GM21737 (cell line): ENCODE measurements around the gene ATP11A.
"Not testable (repeated sequence)": the region's sequence is repeated elsewhere in the genome, so short reads cannot be mapped to it uniquely, and the experiment has no call there.

Source experiments
- ATAC-seq: cut with Tn5 transposase; IDR thresholded peaks from one replicate; pipeline ENCODE4 v1.9.1; 2021; ENCODE audit warnings: mild to moderate bottlenecking, moderate library complexity; ENCODE audit not compliant: unreplicated experiment

Gene ATP11A

GRCh38 chr13:112669881-112670499 lies 19.8 kb upstream of the ATP11A start:
- no peak for ATAC-seq

- no peak for ATAC-seq
Observed at GRCh38 chr13:112670864-112671263, 19.0 kb upstream of the ATP11A start.

- no peak for ATAC-seq
Observed at GRCh38 chr13:112671359-112671758, 18.5 kb upstream of the ATP11A start.

- ATAC-seq = no peak
Observed at GRCh38 chr13:112672651-112673284, 17.1 kb upstream of the ATP11A start.

DNA sequence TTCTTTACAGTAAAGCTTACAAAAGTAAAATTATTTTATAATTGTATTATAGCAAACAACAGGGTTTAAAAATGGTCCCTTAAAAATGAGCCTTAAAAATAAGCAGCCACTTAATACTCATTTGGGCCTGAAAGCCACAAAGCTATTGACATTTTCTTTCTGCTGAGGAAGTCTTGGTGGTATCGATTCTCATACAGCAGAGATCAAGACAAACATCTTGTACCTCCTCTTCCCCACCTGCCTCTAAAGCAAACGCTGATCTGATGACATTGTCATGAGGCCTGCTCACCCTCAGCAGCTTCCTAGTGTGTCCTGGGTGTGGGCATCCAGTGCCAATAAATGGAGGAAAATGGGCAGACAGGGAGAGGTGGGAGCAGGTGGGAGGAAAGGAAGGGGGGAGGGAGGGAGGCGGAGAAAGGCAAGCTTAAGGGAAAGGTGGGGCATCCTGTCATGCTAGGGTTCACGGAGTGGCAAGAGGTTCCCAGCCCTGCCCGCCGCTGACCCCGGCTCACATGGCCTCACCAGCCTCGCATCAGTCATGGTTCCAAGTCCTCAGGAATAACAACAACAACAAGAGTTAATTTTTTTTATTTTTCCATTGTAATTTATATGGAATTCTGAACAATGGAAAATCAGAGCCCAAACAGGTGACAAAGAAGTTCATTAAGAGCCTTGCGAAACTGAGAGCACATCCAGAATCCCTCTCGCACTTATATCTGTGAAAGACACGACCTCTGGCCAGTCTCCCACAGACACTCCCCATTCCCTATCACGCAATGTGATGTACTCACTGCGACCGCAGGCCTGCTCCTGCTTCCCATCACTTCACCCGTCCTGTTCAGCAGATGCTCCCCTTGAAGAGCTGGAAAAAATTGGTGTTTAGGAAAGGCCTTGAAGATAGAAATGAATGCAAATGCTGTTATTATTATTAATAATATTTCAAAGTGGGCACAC lies 15.1 kb upstream of the ATP11A start:
- no peak for ATAC-seq

DNA sequence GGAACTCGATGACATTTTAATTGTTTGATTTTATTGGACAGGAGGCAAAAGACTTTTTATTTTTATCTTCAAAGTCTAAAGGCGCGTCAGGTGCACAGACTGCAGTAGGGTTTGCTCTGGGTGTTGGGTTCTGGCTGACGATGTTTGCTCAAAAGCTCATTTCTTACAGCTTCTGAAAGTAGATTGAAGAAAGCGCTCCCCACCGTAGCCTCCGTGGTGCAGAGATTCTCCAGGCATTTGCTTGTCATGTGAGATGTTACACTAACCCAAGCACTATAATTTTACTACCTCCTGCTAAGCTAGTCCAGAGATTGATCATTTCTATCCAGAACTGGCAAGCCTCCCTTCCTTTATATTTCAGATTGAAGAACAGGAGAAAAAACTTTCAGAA lies 14.5 kb upstream of the ATP11A start:
- no peak for ATAC-seq

DNA sequence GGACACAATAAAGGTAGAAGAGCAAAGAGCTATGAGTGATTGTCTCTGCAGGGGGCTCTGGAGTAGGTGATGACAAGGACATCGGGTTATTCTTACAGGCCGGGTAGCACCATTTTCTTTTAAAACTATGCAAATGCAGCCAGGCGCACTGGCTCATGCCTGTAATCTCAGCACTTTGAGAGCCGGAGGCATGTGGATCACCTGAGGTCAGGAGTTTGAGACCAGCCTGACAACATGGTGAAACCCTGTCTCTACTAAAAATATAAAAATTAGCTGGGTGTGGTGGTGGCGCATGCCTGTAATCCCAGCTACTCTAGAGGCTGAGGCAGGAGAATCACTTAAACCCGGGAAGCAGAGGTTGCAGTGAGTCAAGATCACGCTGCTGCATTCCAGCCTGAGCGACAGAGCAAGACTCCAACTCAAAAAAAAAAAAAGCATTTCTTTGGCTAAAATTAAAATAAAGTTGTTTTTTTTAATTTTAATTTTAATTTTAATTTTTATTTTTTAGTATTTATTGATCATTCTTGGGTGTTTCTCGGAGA lies 12.3 kb upstream of the ATP11A start:
- ATAC-seq = not testable (repeated sequence)

DNA sequence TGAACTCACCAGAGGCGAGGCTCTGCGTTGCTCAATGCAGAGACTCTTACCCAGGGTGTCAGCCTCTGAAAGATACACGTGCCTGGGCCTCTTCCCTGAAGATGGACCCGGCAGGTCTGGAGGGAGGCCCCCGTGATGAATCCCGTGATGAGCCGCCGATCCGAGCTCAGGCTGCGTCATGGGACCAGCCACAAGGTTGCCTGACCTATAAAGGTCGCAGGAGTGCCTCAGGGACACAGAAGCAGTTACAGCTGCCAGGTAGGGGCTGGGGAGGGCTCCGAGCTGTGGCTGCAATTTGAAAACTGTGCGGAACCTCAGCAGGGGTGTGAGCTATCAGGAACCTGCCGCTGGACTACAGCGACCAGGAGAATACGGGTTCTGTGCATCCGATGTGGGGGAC lies 10.5 kb upstream of the ATP11A start:
- no peak for ATAC-seq

- no peak for ATAC-seq
Observed at GRCh38 chr13:112679932-112680677, 9.7 kb upstream of the ATP11A start.

- ATAC-seq = no peak
Observed at GRCh38 chr13:112680741-112681360, 9.0 kb upstream of the ATP11A start.

DNA sequence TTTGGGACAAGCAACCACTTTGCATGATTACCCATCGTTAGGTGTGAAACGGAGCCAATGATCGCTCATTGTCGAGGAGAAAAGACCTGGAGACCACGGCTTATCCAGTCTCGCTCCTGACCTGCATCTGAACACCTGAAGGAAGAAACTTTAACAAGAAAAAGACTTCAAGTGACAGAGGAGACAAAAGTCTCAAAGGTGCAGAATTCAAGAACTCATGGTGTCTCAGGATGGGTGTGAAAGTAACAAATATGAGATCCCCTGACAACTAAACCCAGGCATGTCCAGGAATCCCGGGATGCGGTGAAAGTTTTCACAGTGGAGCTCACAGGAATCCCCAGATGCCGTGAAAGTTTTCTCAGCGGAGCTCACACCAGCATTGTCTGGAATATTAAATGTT lies 6.3 kb upstream of the ATP11A start:
- no peak for ATAC-seq

- no peak for ATAC-seq
Observed at GRCh38 chr13:112684071-112684845, 5.6 kb upstream of the ATP11A start.

GRCh38 chr13:112685189-112685805 lies 4.5 kb upstream of the ATP11A start:
- ATAC-seq = not testable (repeated sequence)

DNA sequence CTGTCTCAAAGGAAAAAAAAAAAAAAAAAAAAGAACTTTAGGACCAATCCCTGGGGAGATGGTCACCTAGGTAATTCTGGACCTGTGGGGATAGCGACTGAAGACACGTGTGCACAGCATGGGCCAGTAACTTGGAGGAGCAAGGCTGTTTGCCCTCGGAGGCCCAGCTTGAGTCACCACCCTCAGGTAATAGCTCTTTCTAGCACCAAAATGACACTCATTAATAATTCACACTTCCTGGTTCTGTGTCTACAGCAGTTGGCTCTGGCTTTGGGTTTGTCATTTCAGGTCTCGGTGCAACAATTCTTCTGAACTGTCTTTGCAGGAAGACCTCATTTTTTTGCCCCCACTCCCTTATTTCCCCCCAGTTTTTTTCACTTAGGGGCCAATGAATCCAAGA lies 3.9 kb upstream of the ATP11A start:
- no peak for ATAC-seq

DNA sequence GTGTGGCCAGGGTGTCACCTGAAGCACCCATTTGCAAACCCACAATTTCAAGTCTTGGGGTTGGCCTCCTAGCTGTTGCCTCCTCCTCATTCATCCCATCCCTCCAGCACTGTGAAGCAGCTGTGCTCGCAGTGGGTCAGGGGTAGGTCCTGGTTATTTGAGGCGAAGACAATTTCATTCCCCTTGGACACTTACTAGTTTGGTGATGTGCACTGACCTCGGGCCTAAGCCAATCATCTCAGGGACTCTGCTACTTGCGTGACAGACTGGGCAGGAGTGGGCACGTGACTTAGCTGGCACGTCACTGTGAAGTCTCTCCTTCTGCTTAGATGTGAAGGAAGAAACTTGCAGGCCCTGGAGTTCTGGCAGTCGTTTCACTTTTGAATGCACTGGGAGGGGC lies 3.5 kb upstream of the ATP11A start:
- no peak for ATAC-seq

- ATAC-seq = no peak
Observed at GRCh38 chr13:112686987-112687386, 2.9 kb upstream of the ATP11A start.

GRCh38 chr13:112687836-112688559 lies 1.8 kb upstream of the ATP11A start:
- no peak for ATAC-seq

DNA sequence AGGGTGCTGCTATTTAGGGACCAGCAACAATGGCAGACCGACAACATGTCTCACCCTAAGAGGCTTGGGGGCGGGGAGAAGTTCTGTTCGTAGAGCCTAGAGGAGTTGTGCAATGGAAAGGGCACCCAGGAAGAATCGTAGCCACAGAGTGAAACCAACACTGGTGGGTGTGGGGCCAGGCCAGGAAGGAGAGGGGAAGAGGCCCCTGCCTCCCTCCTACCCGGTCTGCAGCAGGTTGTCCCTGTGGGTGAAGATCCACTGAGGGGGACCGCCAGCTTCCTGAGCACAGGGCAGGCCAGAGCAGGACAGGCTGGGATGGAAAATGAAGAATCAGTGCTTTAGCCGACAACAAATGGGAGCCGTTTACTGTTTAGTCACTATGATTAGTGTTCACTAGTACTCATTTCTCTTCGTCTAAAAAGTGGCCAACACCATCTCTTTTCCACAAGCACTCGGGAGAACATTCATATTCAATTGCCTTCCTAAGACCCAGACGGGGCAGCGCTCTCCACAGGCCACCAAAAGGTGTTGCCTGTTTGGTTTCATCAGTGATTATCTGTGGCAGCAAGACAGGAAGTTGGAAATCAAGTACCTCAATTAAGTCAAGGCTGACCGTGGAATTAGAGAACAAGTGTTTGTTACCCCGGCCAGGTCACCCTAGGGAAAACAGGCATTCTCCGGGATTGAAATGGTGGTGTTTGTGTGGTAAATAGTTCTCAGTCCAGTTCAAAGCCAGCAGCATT lies 1.1 kb upstream of the ATP11A start:
- no peak for ATAC-seq
